Suppressor macrophage treated with lipopolysaccharide for 4 hours (primary cell): ENCODE measurements around the gene ZNF319.

Experiments used
- DNase-seq: peaks from one replicate; pipeline ENCODE4 v3.0.0-alpha.2; 2020

ZNF319 gene

DNA sequence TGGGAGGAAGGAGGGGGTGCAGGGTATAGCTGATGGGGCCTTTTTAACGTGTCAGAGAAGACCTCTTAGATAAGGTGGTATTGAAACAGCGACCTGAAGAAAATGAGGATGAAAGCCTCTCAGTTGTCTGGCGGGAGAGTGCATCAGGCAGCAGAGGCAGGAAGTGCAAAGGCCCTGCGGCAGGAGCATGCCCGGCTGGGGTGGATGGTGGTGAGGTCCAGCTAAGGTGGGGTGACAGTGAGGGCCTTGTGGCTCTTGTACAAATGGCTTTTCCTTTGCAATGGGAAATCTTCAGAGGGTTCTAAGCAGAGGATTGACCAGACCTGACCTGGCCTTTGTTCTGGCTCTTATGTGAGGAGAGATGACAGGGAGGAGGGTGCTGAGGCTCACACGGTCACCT, 36.5 kb upstream of the ZNF319 start:
- no peak for DNase-seq

DNA sequence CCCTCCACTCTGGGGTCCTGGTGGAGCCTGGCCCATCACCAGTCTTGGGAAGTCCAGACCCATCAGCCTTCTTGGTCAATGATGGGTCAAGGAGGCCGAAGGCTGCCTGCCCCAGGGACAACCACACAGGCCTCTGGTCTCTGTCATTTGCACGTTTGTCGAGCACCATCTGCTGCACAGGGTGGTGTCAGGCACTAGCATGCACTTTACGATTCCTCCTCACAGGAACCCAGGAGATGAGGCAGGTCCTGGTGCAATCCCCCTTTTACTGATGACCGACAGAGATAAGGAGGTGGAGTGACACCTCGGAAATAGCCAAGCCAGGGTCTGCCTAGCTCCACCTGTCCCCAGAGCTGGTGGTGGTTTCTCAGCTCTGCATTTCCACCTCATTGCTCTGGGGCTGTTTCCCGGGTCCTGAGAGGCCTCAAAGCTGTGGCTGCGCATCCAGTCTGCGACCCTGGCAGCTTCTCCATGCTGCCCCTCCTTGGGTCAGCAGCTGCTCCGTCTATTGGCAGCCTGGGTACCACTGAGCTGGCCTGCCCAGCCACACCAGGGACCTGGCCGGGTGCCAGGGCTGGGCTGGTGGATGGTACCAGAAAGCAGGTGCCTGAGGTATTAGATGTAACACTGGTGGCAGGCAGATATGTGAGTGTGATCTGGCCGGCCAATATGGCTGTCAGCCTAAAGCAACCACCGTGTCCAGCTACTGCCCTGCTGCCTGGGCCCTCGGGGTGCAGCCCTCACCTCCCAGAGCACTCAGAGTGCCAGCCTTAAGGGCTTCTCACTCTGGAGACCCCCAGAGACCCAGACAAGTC, 35.1 kb upstream of the ZNF319 start:
- no peak for DNase-seq

DNA sequence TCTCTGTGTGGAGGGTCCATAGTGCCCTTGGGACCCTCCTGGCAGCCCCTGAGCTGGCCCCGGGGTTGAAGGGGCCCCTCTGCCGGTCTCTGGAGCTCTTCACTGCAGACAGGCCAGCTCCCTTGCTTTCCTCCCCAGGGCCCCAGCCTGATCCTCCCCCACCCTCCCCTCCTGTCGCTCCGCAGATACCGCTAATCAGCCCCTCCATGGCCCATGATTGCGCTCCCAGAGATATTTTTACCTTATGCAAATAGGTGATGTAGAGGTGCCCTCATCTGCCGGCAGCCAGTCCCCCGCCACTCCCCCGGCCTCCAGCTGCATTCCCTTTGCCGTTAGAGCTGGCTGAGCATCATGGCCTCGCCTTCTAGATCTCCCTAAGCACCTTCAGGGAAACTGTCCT, 34.3 kb upstream of the ZNF319 start:
- DNase-seq, result no peak

DNA sequence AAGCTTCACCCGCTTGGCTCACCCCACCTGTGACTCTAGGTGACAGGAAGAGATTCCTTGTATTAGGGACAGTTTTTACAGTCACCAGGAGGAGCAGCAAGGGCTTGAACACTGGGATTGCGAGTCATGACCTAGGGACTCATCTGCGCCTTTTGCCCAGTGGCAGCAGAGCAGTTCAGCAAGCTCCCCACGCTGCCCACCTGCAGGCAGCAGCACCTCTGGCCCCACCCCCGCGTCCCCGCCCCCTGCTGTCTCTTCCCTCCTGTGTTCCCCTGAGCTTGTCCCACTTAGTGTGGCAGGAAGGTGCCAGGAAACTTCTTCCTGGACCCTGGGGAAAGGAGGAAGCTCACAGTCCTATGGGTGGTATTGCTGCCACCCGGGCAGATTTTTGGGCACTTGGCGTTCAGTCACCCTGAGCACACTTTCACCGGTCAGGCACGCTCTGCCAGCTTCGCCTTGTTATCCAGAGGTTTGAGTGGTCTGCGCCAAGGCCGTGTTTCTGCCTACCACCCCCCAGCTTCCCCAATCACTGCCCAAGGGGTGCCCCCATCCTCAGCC, 33.7 kb upstream of the ZNF319 start:
- no peak for DNase-seq

DNA sequence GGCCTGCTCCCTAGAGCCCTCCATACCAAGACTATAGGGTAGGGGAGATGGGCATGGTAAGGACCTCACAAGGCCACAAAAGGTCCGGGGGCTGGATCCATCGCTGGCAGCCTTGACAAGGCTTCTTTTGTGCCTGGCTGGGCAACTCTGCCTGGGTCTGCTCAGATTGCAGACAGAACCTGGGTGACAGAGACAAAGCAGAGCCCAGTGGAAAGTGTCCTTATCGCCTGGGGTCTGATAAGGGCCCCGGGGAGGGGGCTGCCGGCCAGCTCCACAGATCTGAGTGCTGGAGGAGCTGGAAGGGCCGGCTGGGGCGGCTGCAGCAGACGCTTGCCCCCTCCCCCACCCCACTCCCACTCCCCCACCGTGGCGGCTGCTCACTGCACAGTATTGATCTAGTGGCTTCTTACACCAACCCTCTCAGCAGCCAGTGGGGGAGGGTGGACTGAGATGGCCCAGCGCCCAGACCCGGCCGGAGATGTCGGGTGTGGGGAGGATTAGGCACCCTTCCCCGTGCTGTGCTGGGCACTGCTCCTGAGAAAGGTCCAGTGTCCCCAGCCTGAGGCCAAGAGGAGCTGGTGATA, 32.3 kb upstream of the ZNF319 start:
- DNase-seq, result no peak

DNA sequence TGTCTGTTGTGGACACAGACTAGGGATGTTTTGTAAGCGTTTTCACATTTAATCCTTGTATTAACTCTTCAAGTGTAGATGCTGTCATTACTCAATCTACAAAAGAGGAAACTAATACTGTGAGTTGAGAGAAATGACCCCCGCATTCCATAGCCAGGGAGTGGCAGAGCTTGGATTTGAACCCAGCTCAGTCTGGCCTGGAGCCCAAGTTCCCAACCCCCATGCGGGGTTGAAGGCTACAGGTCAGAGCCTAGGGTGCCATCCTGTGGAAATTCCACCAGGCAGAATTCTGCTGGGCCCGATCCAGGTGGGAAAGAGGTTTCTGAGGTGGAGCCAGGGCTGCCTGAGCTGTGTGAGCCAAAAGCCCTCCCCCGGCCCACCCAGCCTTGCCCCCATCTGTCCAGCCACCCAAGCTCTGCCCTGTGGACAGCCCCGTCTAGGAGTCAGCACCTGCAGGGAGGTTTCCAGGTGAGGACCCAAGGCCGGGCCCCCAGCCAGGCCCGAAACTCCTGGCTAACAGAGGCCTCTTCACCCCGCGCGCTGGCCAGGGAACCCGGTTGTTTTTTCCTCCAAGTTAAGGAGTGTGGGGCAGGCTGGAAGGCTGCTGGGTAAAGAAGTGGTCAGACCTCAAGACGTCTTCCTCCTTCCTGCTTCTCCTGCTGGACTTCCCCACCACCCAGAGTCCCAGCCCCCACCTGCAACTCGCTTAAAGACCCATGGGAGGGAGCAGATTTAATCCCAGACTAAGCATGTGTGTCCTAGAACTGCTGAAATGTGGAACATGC, 30.7 kb upstream of the ZNF319 start:
- DNase-seq, result no peak

DNA sequence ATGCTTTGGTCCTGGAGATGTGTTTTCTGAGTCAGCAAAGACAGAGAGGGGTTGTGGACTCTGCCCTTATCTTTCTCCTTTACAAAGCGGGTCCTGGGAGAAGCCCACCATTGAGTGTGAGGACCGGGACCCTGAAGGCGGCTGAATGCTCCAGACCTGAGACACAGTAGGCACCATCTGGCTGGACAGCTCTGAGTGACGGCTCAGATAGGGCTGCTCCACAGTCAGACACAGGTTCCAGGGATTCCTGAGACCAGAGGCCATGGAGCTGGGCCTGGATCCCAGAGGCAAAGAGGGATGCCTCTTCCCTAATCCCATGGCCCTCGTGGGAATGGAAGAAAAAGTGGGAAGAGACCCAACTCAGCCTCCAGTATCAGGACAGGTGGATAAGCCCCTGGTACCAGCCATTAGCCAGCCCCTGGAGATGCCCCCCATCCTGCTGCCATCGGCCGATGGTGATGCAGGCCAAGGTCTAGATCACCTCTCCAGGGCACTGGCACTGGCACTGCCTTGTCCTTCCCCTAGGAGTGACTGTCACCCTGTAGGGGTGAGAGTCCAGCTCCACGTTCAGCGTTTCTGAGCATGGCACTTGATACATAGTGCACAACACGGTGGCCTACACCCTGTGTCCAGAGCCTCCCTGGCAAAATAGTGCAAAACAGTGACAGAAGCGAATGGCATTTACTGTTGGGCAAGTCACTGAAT, 29.8 kb upstream of the ZNF319 start:
- DNase-seq, result no peak

DNA sequence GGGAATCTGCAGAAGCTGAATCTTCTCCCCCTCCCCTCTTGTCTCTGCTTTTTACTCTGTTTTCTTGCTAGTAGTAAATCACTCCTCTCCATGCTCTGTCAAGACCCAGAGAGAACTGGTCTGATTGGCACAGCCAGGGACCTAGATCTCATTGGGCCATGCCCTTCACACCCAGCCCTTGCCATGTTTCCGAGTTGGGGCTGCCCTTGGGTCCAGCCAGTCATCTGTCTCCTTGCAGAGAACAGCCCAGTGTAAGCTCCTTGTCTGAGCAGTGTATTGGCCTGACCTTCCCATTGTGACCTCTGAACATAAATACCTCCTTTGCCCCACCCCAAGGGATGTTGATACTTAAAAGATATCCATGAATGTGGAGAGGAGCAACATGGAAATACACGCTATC, 28.9 kb upstream of the ZNF319 start:
- DNase-seq, result no peak

DNA sequence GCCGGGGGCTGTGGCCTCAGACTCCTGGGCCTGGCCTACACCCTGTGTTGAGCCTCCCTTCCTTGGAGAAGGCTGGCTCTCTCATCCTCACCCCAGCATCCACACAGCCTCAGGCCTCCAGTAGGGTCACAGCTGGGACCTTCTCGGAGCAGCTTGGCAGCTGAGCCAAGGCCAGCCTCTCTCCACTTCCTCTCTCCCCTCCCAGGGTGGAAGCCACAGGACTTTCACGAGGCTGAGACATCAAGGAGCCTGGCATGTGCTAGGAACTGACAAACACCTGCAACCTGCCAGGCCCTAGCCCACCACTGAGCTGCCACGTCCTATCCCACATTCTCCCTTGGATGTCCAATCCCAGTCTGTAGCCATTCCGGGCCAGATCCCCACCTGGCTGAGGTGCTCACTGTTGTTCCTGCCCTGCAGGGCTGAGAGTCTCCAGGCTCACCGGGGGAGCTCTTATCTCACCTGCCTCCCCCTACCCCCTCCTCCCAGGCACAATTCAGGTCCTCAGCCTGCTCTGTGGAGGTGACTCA, 28.1 kb upstream of the ZNF319 start:
- DNase-seq, result no peak

DNA sequence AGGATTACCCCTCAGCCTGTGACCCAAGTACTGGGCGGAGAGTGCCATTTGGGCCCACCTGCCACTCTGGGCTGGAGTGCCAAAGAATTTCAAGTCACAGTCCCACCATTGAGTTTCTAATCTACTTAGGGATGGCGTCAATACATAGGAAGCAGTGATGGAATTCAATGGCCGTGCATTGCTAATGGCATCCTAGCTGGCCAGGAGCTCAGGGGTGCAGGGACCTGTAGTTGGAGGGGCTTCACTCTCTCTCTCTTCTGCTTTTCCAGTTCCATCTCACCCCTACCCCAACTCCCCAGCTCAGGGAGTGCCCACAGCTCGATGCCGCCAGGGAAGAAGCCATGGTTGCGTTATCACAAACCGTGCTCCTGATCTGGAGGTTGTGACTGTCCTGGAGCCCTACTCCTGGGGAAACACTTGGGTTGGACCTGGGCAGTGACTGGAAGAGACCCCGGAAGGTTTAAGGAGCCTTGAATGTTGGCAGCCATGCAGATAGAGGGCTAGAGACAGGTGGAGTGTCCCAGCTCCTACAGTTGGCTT, 27.5 kb upstream of the ZNF319 start:
- DNase-seq, result no peak

DNA sequence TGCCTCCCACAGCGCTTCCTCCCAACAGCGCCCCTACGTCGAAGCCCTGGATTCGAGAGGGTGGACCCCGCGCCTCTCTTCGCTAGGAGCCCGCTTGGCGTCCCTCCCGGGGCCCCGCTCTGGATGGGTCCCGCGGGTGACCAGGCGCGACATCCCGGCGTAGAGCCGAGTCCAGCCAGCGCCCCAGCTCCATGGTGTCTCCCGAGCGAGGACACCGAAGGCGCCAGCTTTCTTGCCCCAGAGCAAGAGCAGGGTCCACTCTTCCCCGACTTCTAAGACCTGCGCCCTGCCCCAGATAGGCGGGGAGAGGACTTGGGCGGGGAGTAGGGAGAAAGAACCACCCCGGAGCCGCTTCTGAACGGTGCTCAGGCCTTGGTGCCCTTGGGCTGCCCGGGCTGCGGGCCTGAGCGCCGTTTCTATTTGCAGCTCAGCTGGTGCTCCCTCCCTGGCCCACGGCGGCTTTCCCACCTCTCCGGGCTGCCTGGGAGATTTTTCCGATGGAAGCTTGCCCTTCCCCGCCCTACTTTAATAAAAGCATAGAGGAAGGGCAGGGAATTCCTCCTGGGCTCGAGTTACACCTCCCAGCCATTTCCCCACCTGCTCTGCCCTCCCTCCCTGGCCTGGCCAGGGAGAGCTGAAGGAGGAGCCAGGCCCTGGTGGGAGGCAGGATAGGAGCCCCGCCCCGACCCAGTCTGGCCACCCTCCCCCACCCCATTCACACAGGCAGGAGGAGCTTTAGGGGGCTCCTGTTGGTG, 26.9 kb upstream of the ZNF319 start:
- DNase-seq, result no peak

DNA sequence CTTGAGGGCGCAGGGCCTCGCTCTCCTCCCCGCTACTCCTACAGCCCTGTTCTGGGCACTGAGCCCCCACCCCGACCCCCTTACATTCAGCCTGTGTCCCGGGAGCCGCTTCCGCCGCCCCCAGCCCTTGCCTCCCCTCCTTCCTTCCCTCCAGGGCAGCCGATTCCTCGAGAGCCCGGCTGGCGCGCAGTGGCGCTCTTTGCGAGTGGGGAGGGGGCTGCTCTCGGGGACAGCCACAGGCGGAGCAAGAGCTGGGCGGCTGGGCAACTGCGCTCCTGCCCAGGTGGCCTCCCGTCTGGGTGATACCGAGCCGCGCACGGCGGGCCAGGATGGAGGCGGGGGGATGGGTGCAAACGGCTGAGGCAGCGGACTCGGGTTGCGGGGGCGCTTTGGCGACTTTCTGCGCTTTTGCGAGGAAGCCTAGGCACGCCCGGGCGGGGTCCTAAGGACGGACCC, 26.3 kb upstream of the ZNF319 start:
- no peak for DNase-seq

DNA sequence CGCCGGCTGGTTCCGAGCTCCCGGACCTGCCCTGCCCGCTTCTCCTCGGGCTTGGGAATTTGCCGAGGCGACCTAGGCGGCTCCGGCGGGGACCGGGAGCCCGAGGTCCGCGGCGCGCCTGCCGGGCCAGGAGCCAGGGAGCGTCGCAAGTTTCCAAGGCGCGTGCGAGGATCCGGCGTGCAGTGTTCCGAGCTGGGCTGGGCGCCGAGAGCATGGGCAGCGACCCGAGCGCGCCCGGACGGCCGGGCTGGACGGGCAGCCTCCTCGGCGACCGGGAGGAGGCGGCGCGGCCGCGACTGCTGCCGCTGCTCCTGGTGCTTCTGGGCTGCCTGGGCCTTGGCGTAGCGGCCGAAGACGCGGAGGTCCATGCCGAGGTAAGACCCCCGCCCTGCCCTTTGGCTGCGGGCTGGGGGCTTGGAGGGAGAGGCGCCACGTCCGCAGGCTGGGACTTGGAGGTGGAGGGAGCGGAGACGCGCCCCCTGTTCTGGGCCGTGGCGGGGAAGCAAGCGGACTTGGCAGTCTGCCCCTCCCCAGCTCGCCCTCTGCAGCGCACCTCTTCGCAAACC, 25.8 kb upstream of the ZNF319 start:
- peak; percentile 41 for DNase-seq

DNA sequence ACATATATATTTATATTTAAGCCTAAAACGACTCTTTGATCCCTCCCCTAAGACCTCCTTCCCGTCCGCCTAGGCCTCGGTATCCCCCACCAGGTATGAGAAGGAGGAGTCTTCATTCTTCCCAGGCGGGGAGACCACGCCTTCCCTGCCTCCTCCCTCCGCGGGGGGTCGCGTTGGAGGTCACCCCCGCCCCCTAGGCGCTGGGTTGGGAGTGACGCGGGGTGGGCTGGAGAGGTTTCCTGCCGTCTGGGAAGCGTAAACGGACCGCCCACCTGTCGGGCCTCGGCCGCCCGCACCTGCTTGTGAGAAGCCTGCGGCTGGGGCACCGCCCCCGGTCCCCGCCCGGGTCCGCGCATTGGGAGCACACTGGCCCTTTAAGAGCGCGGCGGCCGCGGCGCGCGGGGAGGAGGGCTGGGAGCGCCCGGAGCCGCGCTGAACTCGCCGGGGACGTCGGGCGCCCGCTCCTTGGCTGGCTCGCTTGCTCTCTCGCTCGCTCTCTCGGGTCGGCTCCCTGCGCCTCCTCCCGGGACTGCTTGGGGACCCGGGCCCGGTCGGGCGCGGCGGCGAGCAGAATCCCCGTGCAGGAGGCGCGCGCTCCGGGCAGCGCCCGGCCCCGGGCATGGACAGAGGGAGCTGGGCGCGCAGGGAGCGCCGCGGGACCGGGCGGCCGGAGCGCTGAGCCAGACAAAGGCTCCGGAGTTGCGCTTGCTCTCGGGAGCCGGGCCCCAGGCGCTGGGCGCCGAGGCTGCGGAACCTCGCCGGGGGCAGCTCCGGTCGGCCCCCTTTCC, 25.1 kb upstream of the ZNF319 start, which contains the start of gene MMP15:
MMP15 (plus strand) TSS at position 404 of the 788 bp plus-strand sequence. CDS start 597 bp downstream, outside the sequence.
- DNase-seq, result peak; percentile 58

DNA sequence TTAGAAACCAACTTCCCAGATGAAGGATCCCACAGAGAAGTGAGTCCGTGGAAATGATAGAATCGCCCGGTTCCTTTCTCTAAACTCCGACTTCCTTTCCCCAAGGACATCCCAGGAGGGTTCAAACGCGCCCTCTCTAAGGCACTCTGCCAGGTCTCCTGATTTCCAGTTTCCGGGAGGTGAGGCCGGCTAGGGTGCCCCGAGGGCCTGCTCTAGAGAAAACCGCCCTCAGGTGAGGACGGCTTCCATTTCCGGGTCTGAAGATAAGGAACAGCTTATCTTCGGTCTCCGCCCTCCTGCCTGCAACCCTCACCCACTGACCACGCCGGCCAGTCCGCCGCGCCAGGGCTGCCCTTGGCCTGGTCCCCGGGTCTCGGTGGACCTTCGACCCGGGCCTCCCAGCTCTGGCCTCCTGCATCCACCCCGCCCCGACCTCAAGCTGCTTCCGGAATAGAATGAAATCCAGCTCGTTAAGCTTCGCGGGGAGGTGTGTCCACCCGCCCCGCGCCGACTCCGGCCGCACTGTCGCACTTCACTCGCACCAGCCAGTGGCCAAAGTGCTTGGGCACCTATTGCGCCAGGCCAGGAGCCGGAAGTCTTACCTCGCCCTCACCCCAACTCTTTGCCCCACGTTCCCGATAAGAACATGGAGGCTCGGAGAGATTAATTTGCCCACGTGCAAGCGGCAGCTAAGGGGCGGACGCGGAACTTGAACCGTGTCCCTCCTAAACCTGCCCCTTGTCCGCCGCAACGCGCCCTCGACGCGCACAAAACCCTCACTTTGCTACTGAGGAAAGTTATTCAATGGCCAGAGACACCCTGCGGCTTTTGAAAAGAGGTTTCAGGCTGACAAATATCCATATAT, 24.2 kb upstream of the ZNF319 start:
- DNase-seq, result peak; percentile 12

DNA sequence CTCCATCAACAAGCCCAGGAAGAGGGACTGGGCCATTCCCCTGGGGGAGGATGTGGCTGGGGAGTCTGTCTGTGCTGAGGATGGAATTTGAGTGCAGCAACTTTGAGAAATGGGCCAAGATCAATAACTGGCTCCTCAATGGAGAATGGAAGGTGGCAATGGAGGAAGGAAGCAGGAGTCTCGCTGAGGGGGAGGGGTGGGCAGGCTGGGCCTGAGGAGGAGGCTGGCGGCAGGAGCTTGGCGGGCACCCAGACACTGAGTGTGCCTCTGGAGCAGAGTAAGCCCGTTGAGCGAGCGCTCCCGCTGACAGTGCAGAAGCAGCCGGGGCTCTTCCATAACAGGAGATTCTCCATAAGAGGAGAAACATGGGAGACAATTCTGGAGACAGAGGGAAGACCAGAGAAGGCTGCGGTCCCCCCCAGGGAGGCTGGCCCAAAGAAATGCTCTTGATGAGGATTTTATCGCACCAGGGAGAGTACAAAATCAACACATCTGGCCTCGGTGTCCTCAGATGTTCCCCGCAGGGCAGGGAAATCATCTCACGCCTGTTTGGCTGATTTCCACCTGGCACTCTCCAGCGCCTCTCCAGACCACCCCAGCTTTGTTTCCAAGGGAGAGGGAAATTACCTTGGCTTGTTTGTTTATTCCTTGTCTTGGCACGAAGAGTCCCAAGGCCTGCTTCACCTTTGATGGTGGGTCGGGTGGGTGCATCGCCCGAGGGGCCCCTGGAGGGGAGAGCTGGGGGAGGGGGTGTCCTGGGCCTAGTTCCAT, 22.3 kb upstream of the ZNF319 start:
- DNase-seq, result no peak

DNA sequence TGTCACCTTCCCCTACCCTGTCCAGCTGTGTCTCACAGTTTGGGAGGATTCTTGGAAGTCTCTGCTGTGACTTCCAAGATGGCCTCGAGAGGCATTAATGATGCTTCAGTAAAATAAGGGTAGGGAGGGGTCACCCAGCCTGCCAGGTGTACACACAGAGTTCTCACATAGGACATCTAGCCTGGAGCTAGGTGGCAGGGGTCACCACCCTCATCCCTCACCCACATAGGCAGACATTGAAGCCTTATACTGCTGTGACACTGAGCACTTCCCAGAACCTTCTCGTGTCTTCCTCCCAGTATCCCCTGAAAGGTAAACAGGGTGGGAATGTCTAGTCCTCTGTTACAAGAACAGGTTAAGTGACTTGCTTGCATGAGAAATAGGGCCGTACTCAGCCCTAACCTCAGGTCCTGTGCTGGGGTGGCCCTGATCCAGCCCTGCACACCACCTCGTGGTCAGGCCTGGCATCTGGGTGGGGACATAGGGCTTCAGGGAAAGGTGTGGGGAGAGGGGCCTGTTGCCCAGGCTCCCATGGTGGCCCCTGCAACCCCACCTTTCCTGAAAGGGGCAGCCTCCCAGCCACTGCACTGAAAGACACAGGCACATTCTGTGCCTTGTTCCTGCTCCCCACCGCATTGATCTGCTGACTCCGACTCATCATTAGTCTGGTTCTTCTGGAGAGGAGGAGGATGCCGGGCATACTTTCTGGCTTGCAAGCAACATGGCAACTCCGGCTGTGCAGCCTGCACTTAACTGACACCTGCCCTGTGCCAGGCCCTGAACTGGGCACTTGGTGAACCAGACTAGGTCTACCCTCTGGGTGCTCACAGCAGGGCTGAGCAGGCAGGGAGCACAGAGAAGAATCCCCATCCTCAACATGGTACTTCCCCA, 21.4 kb upstream of the ZNF319 start:
- DNase-seq, result no peak
